HCT116 (cell line): ENCODE results near the gene CTNND2.

Source experiments
- EZH2 ChIP-seq: fragments of 200-600 bp; sonication (generic); IDR thresholded peaks from 2 replicates; pipeline ENCODE4 v1.6.1; 2017; ENCODE audit warnings: antibody characterized with exemption, mixed run types
- FOSL1 ChIP-seq: IDR thresholded peaks from 2 replicates; pipeline ENCODE4 v1.6.1; 2012; ENCODE audit warnings: low read depth
- JUND ChIP-seq: IDR thresholded peaks from 2 replicates; pipeline ENCODE4 v1.6.1; 2012
- POLR2A ChIP-seq: IDR thresholded peaks from 2 replicates; pipeline ENCODE4 v1.7.0; 2011; ENCODE audit warnings: borderline replicate concordance; ENCODE audit not compliant: insufficient read depth, insufficient read length; ENCODE audit errors: extremely low read depth
- POLR2AphosphoS5 ChIP-seq: IDR thresholded peaks from 2 replicates; pipeline ENCODE4 v1.6.1; 2011; ENCODE audit warnings: mild to moderate bottlenecking, low read depth, low read length, moderate library complexity
- YY1 ChIP-seq: IDR thresholded peaks from 2 replicates; pipeline ENCODE4 v1.6.1; 2011; ENCODE audit warnings: low read length, low read depth, moderate library complexity, mild to moderate bottlenecking; ENCODE audit not compliant: insufficient replicate concordance; ENCODE audit errors: extremely low read depth
- TF ChIP-seq, protein P1 (sequence below): IDR thresholded peaks from 2 replicates; pipeline ENCODE4 v1.6.1; 2012
- TF ChIP-seq, protein P2 (sequence below), 3 experiments: fragments of 200-600 bp in 1 of 3; sonication (generic) in 1 of 3; IDR thresholded peaks in 2 of 3; conservative IDR thresholded peaks in 1 of 3; 2 replicates each; pipeline ENCODE4 v1.5.1; 2012 to 2017; ENCODE audit warnings: low read depth in 2 of 3, low read length in 2 of 3, antibody characterized with exemption in 1 of 3, borderline replicate concordance in 1 of 3, control low read depth in 1 of 3, mild to moderate bottlenecking in 1 of 3, mixed read lengths in 1 of 3, mixed run types in 1 of 3, moderate library complexity in 1 of 3; ENCODE audit not compliant: insufficient read depth in 1 of 3
- TF ChIP-seq, protein P3 (sequence below): IDR thresholded peaks from 2 replicates; pipeline ENCODE4 v1.6.1; 2012; ENCODE audit warnings: low read depth

DNA sequence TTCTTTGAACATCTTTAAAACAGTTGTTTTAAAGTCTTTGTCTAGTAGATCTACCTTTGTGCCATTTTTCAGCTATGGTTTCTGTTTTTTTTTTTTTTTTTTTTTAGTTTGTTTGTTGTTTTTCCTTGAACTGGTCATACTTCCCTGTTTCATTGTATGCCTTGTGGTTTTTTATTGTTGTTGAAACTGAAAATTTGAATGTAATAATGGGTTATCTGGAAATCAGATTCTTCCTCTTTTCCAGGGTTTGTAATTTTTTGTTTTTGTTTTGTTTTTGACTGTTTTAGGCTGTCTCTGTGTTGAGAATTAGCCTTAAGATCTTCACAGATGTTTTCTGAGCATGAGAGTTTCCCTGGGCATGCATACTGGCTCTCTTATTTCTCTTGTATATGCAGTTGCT is 873.6 kb downstream of the CTNND2 start:
- TF ChIP-seq POLR2A (no peak), POLR2AphosphoS5 (no peak), FOSL1 (no peak), EZH2 (no peak), YY1 (no peak), JUND (no peak)
- TF ChIP-seq, protein P1, sequence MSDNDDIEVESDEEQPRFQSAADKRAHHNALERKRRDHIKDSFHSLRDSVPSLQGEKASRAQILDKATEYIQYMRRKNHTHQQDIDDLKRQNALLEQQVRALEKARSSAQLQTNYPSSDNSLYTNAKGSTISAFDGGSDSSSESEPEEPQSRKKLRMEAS, result no peak
- TF ChIP-seq, protein P2, sequence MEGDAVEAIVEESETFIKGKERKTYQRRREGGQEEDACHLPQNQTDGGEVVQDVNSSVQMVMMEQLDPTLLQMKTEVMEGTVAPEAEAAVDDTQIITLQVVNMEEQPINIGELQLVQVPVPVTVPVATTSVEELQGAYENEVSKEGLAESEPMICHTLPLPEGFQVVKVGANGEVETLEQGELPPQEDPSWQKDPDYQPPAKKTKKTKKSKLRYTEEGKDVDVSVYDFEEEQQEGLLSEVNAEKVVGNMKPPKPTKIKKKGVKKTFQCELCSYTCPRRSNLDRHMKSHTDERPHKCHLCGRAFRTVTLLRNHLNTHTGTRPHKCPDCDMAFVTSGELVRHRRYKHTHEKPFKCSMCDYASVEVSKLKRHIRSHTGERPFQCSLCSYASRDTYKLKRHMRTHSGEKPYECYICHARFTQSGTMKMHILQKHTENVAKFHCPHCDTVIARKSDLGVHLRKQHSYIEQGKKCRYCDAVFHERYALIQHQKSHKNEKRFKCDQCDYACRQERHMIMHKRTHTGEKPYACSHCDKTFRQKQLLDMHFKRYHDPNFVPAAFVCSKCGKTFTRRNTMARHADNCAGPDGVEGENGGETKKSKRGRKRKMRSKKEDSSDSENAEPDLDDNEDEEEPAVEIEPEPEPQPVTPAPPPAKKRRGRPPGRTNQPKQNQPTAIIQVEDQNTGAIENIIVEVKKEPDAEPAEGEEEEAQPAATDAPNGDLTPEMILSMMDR (IDR thresholded peaks at IDR 0.05 in 2 of 3, conservative IDR thresholded peaks at IDR 0.05 in 1 of 3; ENCODE audit: borderline replicate concordance in 1 of 3, insufficient read depth in 1 of 3, low read depth in 2 of 3, low read length in 2 of 3), result no peak
- TF ChIP-seq, protein P3, sequence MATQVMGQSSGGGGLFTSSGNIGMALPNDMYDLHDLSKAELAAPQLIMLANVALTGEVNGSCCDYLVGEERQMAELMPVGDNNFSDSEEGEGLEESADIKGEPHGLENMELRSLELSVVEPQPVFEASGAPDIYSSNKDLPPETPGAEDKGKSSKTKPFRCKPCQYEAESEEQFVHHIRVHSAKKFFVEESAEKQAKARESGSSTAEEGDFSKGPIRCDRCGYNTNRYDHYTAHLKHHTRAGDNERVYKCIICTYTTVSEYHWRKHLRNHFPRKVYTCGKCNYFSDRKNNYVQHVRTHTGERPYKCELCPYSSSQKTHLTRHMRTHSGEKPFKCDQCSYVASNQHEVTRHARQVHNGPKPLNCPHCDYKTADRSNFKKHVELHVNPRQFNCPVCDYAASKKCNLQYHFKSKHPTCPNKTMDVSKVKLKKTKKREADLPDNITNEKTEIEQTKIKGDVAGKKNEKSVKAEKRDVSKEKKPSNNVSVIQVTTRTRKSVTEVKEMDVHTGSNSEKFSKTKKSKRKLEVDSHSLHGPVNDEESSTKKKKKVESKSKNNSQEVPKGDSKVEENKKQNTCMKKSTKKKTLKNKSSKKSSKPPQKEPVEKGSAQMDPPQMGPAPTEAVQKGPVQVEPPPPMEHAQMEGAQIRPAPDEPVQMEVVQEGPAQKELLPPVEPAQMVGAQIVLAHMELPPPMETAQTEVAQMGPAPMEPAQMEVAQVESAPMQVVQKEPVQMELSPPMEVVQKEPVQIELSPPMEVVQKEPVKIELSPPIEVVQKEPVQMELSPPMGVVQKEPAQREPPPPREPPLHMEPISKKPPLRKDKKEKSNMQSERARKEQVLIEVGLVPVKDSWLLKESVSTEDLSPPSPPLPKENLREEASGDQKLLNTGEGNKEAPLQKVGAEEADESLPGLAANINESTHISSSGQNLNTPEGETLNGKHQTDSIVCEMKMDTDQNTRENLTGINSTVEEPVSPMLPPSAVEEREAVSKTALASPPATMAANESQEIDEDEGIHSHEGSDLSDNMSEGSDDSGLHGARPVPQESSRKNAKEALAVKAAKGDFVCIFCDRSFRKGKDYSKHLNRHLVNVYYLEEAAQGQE, result no peak
